Upper lobe of left lung (tissue), 4 donors: ENCODE results near the gene FOXN1.

ENCODE experiments used
- CTCF ChIP-seq, 6 experiments: fragments of 450-650 bp in 4 of 6; fragments of 200-600 bp in 2 of 6; sonication (generic) in 2 of 6; IDR thresholded peaks; one replicate each; pipeline ENCODE4 v1.5.1; 2016 to 2019; ENCODE audit warnings: antibody characterized with exemption in 6 of 6
- POLR2A ChIP-seq, 4 donors: fragments of 450-650 bp; IDR thresholded peaks; one replicate each; pipeline ENCODE4 v1.5.1; 2016 to 2017; ENCODE audit warnings: antibody characterized with exemption in 4 of 4, mild to moderate bottlenecking in 2 of 4

GRCh38 chr17:28569446-28569845 is 63.3 kb downstream of the FOXN1 start:
- no peak for TF ChIP-seq CTCF (IDR thresholded peaks at IDR 0.05)
- no peak for TF ChIP-seq POLR2A (IDR thresholded peaks at IDR 0.05)
